AG09319 (cell line): ENCODE measurements around the gene STK32B.
A peak's percentile ranks its signal among the peaks of the same experiment; 100 is the strongest.

Source experiments
- DNase-seq: peaks from one replicate; pipeline ENCODE4 v3.0.0-alpha.2; 2010; ENCODE audit warnings: low read depth; ENCODE audit errors: extremely low read depth
- TF ChIP-seq, protein P1 (sequence below): IDR thresholded peaks from 2 replicates; pipeline ENCODE4 v1.5.1; 2011; ENCODE audit warnings: low read depth, mild to moderate bottlenecking, inconsistent platforms, low read length, moderate library complexity

Gene STK32B

GRCh38 chr4:5212255-5213013 lies 161.2 kb downstream of the STK32B start:
- TF ChIP-seq, protein P1, sequence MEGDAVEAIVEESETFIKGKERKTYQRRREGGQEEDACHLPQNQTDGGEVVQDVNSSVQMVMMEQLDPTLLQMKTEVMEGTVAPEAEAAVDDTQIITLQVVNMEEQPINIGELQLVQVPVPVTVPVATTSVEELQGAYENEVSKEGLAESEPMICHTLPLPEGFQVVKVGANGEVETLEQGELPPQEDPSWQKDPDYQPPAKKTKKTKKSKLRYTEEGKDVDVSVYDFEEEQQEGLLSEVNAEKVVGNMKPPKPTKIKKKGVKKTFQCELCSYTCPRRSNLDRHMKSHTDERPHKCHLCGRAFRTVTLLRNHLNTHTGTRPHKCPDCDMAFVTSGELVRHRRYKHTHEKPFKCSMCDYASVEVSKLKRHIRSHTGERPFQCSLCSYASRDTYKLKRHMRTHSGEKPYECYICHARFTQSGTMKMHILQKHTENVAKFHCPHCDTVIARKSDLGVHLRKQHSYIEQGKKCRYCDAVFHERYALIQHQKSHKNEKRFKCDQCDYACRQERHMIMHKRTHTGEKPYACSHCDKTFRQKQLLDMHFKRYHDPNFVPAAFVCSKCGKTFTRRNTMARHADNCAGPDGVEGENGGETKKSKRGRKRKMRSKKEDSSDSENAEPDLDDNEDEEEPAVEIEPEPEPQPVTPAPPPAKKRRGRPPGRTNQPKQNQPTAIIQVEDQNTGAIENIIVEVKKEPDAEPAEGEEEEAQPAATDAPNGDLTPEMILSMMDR, result no peak
- DNase-seq, result no peak

- TF ChIP-seq, protein P1, result no peak
- DNase-seq, result no peak
Observed at GRCh38 chr4:5213087-5213595, 161.9 kb downstream of the STK32B start.

GRCh38 chr4:5215321-5215720 lies 164.0 kb downstream of the STK32B start:
- TF ChIP-seq, protein P1, result no peak
- no peak for DNase-seq

- TF ChIP-seq, protein P1, result no peak
- DNase-seq, result peak; percentile 7
Observed at GRCh38 chr4:5217421-5217820, 166.1 kb downstream of the STK32B start.

DNA sequence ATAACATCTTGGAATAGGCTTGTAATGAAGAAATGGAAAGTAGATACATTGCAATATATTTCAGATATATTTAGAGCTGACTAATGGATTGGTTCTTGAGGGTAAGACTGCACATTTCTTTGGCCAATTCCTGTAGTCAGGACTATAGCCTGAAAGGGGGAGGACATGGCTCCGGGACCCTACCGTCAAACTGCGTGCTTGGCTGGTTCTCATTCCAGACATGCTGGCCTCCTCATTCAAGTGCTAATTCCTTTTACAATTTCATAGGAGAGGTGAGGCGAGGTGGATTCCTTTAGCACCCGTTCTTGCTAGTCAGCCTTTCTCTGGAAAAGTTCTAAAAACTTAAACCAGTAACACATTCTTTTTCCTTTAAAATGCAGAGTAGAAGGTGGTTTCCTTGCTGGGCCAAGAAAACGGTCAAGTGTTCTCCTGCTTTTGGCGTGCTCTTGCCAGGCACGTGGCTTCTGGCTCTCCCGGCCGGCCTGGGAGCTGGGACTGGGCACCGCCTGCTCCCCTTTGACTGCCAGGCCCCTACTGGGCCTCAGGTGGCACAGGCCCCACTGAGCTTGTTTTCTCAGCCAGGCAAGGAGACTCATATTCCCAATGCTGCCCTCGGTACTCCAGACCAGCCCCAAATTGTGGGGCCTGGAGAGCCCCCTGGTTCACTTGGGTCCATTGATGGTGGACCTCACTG lies 167.2 kb downstream of the STK32B start:
- DNase-seq, result no peak
- TF ChIP-seq, protein P1, result no peak

DNA sequence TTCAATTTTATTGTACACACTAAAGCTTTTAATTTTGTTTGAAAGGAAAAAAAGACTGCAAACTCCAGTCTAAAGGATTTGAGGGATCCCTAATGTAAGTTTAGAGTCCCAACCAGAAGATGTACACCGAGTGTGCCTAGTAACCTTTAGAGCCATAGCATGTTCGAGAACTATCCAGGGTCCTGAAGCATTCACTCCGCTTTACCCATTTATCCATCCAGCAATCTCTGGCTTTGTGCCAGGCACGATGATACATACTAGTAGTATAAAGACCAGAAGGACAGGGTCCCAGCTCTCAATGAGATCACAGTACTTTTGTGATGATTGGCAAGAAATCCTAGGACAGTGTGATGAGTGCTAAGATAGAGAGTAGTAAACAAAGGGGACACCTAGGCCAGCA lies 168.7 kb downstream of the STK32B start:
- TF ChIP-seq, protein P1, result no peak

DNA sequence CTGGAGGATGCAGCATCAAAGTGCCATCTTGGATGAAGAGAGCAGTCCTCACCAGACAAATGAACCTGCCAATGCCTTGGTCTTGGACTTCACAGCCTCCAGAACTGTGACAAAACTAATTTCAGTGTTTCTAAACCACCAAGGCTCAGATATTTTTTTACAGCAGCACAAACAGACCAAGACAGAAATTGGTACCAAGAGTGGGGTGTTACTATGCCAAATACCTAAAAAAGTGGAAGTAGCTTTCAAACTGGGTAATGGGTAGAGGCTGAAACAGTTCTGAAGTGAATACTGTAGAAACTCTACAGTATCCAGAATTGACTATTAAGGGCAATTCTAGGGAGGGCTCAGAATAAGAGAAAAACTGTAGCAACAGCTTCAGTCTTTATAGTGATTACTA lies 170.8 kb downstream of the STK32B start:
- no peak for DNase-seq
- TF ChIP-seq, protein P1, result no peak

More for the DNA sequence above, 168.7 kb downstream of the STK32B start:
- no peak for DNase-seq
